Stimulated activated CD4-positive, alpha-beta T cell treated with anti-CD3 and anti-CD28 coated beads, TNF-alpha, amount 100 ng/mL, for 48 hours (primary cell): Measurements from ENCODE around the gene SRPK2.

ENCODE experiments used
- DNase-seq, 3 donors: peaks; one replicate each; pipeline ENCODE4 v3.0.0-alpha.2; 2020; ENCODE audit warnings: low read depth in 3 of 3

SRPK2 gene

DNA sequence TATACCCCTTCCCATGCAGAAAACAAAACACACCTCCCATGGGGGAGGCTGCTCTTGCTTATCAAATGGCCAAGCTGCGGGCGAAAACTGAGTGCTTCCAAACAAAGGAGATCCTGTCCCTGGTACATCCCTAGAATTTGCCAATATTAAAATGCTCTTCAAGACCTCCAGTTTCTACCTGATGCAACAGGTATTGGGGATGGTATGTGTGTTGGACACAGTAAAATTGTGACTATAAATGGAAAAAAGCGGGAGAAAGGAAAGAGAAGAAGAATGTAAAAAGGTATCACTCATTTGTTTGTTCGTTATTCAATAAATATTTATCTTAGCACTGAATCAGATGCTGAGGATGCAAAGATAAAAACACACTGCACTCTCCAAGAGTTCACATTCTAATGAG, 250.8 kb downstream of the SRPK2 start:
- DNase-seq, result no peak

DNA sequence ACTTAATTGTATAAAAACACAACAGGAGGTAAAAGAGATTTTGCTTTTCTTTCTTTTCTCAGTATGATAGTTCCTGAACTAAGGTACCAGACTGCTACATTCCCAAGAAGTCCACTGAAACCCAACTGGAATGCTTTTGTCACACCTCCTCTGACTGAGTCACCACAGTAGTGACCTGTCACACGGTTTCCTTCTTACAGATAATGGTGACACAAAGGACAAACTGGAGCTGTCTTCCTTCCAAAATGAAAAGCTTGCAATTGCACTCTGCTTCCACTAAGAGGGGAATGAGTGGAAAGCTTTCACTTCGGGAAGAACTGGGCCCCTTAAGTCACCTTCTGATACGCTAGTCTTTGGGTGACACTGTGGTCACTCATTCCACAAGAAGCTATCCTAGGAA, 252.5 kb downstream of the SRPK2 start:
- no peak for DNase-seq

DNA sequence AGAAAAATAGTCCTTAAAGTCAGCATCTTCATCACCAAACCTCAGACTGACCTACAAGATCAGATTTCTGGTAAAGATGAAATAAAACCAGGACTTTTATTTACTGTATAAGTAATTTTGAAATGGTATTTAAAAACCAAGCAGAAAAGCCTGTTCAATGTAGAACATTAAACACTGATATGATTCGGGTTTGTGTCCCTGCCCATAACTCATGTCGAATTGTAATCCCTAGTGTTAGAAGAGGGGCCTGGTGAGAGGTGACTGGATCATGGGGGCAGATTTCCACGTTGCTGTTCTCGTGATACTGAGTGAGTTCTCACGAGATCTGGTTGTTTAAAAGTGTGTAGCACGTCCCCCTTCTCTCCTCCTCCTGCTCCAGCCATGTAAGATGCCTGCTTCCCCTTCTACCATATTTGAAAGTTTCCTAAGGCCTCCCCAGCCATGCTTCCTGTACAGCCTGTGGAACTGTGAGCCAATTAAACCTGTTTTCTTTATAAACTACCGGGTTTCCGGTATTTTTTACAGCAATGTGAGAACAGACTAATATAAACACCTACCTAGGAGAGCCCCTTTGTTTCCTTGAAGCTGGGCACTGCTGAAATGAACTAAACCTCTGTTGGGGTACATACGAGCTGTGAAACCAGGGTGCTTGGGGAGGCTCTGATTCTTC, 254.6 kb downstream of the SRPK2 start:
- DNase-seq, result no peak

DNA sequence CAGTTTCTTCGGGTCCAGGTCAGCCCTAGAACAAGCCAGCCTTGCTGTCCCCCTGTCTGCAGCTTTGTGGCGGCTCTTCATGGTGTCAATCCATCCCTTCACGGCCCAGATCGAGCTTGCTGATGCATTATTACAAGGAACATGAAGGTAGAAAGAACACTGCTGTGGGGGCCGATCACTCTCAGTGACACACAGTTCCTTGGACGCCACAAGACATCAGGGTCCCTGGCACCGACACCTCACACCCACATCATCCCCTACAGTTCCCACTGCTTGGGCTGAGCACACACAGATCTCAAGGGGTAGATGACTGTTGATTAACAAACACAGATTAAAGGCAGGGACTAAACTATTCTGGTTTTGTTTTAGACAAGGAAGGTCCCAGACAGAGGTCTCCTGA, 255.4 kb downstream of the SRPK2 start:
- DNase-seq, result no peak

DNA sequence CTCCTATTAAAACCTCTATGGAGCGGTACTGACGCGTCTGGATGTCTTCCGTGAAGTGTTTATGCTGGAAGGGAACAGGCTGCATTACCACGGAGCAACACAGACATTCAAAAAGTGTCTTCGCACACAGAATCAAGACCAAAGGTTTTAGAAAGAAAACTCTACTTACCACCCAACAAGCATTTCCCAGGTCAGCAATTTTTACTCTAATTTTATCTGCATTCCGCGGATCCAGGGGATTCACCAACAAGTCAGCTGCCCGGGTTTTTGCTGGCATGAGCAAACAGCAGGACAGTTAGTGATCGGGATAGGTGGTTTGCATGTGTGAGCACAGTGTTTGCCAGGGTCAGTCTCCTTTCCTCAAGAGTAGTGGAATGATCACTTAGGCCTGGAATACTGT, 255.9 kb downstream of the SRPK2 start:
- no peak for DNase-seq

DNA sequence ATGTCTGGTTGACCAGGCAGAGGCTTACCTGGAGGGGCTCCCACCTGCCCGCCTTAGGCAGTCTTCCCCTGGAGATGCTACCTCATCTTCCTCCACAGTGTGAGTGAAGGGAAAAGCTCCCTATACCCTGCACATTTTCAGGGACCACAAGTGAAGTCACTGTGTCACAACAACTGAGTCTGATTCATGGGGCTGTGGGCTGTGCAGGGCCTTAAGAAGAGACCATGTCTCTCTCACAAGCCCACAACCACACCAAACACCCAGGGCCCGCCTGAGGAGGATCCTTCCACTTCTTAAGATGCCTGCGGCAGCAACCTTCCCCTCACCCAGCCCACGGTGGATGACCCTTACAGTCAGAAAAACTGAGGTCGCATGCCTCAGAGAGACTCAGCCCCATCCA, 256.4 kb downstream of the SRPK2 start:
- DNase-seq, result no peak

DNA sequence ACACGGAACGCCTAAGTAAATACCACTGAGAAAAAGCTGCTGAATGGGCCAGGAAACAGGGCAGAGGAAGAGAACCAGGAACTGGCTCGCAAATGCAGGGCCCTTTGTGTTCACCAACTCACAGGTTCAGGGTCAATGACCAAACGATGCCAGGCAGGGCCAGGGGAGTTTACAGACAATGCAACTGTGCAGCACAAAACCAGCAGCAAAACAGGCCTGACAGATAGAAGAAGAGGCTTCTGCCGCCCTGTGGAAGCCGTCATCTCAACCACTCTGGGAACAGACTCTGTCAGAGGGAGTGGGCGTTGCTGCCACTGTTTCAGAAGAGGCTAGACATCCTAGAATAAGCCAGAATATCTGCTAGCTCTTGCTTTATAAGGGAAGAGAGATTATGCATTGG, 256.8 kb downstream of the SRPK2 start:
- no peak for DNase-seq

DNA sequence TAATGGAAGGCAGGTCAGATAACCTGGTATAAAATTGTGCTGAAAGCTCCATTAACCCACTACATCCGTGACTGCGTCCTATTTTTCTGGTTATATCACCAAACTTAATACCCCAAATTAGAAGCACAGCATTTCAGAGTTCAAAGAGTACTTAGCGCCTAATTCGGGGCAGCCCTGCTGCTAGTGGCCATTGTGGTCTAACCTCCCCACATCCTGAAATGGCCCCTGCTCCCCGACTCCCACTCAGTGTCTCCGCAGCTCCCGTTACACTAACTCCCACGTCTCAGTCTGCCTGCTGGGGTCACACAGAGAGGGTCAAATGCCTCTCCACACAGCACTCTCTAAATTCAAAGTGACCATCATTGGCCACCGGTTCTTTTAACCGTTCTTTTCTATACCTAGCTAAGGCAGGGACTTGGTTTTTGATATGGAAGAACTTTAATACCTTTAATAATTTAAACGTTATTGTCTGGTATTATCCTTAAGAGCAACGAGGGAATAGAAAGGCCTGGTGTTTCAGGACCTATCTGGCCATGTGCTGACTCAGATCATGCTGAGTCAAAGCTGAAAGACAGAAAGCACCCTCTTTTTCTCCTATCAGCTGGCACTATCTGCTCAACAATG, 257.6 kb downstream of the SRPK2 start:
- no peak for DNase-seq

DNA sequence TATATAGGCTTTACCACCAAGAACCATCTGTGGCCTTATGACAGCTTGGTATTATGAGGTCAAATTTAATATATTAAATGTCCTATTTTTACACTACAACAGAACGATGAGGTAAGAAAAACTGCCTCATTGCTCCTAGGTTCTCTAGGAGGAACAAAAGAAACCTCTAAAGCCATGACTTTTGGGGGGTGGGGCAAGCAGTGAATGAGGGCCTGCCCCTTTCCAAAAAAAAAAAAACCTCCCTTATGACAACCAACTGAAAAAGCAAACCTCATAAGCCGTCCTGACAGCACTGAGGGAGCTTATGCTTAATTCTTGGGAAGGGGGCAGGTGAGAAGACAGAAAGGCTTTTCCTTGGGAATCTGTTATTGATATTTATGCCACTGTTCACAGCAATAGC, 258.1 kb downstream of the SRPK2 start:
- DNase-seq, result no peak

DNA sequence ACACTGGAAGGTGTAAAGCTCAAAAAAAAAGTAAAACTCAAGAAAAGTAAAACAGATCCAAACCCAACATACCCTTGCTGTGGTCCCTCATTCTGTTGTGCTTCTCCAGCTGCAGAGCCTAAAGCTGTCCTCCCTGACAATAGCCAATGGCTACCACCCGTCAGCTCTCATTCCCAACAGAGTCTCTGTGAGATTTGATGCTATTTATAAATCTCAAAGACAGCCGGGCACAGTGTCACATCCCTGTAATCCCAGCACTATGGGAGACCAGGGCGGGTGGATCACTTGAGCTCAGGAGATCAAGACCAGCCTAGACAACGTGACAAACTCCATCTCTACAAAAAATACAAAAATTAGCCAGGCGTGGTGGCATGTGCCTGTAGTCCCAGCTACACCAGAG, 258.7 kb downstream of the SRPK2 start:
- no peak for DNase-seq

DNA sequence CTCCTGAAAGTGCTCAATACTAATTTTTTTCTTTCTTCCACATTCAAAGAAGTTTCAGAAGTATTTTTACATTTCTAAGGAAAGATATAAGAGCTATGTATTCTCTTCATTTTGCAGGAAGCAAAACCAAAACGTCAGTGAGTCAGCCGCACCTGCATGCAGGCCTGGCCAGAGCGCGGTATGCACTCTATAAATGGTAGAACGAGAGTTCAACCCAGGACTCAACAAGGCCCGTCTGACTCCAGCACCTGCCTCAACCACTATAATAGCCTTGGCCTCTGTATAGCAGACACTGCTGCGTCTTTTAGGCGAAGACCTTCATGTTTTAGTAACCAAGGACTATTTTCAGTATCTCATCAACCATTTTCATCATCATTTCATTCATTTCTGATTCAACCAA, 261.5 kb downstream of the SRPK2 start:
- no peak for DNase-seq

DNA sequence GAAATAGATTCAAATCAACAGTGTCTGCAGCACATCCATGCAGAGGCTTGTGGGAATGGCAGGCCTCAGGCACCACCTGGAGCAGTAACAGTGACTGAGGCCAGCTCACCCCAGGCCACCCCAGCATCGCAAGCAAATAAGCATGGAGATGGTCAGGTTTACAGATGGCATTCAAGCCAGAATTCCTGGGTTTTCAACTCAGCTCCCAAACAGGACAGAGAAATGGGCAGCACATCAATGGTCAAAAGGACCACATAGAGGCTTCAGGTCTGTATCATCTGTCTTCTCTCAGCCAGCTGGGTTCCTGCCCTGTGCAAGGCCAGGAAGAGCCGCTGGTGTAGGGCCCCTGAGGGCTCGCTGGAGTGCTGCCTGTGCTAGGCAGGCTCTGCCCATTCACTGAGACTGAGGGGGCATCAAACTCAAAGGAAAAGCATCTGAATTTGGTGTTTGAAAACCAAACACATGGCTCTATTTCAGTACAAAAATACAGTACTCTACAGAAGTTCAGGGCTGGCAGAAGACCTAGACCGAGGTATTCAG, 262.2 kb downstream of the SRPK2 start:
- no peak for DNase-seq

DNA sequence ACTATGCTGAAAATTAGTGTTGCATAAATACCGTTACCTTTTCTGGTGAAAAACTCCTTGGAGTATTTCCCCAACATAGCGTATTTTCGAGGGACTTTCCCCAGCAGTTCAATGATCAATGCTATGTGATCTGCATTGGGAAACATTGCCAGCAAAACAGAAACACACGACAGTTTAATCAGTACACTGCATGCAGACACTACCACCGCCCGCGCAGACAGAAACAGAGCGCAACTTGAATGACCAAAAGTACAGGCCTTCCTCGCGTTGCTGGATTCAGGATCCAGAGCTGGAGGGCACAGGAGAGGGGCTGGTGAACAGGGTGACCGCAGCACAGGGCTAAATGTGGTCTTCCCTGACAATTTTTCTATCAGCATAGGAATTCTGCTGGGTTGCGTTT, 263.0 kb downstream of the SRPK2 start:
- DNase-seq, result no peak

DNA sequence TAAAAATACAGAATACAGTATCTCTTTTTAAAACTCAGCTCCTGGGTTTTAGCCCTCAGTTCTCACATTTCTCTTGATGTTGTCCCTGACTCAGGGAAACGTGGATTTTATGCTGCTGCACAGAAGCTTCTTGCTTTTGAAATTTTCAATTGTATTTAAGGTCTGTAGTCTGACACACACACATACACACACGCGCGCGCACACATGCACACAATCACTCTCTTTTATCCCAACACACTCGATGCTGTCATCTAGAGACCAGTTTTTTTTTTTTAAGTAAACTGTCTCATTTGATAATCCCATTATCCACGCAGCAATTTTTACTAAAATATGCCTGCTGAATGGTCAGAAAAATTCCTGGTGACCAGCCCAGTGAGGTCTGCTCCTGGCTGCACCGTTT, 266.1 kb downstream of the SRPK2 start:
- no peak for DNase-seq

DNA sequence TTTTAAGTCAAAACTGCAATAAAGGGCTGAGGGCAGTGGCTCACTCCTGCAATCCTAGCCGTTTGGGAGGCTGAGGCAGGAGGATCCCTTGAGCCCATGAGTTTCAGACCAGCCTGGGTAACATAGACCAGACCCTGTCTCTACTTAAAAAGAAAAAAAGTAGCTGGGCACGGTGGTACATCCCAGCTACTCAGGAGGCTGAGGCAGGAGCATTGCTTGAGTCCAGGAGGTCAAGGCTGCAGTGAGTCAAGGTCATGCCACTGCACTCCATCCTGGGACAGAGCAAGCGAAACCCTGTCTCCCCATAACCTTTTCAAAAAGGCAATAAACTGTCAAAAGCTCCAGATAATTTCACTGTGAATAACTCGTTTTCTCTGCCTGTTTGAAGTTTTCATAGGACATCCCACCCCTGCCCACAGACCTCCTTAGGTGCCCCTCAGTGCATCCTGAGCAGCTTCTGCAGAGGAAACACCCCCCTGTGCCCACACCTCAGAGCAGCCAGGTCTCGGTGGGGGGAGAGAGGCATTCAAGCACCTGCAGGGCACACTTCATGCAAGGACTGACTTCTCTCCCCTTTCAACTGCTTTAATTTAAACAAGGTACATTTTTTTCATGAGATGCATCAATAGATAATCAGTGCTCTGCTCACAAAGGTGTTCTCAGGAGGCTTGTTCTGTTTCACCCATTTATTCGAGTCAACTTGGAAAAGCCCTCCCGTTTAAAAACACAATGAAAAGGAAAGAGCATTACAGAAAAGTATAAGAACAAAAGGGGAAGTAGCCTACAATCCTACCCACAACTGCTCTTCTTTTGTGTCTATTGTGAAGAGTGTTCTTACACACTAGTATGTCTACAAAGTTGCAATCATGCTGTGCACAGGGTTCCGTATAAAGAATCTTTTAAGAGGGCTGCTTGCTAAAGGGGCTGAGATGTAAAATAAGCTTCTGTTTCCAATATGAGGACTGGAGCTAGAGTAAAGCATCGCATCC, 269.8 kb downstream of the SRPK2 start:
- no peak for DNase-seq

DNA sequence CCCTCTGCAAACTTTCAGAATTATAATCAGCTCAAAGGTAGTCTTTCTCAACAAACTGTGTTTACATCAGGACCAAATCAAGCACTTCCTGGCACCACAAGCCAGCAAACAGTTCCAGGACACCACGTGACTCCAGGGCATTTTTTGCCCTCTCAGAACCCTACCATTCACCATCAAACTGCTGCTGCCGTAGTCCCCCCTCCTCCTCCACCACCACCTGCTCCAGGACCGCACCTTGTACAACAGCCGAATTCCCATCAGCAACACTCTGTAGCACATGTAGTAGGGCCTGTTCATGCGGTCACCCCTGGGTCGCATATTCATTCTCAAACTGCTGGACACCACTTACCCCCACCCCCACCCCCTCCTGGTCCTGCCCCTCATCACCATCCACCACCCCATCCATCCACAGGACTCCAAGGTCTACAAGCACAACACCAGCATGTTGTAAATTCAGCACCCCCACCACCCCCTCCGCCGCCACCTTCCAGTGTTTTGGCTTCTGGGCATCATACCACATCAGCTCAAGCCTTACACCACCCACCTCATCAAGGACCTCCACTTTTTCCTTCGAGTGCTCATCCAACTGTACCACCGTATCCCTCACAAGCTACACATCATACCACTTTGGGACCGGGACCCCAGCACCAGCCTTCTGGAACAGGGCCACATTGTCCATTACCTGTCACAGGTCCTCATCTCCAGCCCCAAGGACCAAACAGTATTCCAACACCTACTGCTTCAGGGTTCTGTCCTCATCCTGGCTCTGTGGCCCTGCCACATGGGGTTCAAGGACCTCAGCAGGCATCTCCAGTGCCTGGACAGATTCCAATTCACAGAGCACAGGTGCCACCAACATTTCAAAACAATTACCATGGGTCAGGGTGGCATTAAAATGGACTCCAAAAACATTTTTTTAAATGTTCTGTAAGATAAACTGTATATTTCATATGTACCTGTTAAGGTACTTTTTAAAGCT, 276.0 kb downstream of the SRPK2 start:
- no peak for DNase-seq

DNA sequence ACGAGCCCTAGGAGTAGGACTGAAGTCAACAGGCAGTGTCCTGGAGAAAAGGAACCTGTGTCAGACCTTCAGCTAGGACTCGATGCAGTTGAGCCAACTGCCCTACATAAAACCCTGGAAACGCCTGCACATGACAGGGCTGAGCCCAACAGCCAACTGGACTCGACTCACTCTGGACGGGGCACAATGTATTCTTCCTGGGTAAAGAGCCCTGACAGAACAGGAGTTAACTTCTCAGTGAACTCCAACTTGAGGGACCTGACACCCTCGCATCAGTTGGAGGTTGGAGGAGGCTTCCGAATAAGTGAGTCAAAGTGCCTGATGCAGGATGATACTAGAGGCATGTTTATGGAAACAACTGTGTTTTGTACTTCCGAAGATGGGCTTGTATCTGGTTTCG, 281.3 kb downstream of the SRPK2 start:
- DNase-seq, result no peak

DNA sequence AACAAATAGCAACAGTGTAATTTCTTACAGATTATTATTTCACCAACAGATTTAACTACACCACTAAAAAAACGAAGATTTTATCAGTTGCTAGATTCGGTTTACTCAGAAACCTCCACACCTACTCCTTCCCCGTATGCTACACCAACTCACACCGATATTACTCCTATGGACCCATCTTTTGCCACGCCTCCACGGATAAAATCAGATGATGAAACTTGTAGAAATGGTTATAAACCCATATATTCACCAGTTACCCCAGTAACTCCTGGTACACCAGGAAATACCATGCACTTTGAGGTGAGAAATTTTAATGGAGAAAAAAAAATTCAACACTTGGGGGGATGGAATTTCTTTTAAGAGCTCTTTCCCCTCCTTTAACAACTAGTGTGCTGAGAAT, 282.2 kb downstream of the SRPK2 start:
- DNase-seq, result no peak

DNA sequence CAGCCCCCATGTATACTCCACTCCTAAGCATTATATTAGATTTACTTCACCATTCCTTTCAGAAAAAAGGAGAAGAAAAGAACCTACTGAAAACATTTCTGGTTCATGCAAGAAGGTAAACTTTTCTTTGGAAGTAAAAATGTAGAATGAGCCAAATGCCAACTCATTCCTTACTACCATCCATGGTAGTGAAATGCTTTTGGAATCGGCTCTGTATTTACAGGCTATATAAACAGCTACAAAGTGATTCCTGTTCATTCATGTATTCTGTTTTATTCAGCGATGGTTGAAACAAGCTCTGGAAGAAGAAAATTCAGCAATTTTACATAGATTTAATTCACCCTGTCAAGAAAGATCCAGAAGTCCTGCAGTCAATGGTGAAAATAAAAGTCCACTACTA, 283.1 kb downstream of the SRPK2 start:
- DNase-seq, result no peak

DNA sequence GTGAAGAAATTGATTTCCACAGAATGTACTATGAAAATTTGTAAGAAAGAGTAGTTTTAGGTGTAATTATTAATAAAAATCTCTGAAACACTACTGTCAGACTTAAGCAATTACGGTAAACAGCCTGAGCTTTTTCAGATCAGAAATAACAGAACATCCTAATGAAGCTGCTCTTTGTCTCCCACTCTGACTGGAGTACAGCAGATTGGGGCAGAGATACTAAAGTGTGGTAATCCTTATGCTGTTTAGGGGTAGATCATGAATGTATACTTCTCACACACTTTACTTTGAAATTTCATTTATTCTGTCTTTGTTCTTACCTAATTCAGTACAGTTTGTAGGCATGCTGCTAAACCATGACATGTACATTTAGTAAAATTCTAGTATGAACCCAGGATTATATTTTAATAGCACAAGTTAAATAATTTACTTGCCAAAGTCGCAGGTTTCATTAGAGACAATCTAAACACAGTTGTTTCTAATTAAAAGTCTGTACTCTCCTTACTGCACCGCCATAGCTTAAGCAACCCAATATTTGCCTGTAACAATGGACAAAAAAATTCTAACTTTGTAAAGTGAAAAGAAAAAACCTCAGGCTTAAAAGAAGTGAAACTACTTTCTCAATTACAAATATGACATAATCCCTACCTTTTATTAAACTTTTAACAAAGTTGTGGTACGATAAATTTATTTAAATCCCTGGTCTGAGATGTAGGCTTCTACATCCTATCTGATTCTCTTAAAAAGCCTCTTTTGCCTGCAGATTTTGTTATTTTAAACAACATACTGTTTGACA, 286.0 kb downstream of the SRPK2 start:
- DNase-seq, result no peak

DNA sequence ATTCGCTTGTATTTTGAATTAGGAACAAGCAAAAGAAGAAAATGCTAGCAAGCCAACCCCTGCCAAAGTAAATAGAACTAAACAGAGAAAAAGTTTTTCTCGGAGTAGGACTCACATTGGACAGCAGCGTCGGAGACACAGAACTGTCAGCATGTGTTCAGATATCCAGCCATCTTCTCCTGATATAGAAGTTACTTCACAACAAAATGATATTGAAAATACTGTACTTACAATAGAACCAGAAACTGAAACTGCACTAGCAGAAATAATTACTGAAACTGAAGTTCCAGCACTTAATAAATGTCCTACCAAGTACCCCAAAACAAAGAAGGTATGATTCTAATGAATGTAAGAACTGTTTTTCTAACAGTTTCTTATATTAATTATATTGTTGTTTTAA, 286.9 kb downstream of the SRPK2 start:
- no peak for DNase-seq
